SK-N-MC (cell line): ENCODE results near the gene DMGDH.

Experiments
- EZH2 ChIP-seq: fragments of 200-600 bp; sonication (generic); IDR thresholded peaks from one replicate; pipeline ENCODE4 v1.6.1; 2017; ENCODE audit warnings: antibody characterized with exemption
- POLR2AphosphoS5 ChIP-seq: IDR thresholded peaks from 2 replicates; pipeline ENCODE4 v1.6.1; 2012; ENCODE audit warnings: mild to moderate bottlenecking, low read depth, low read length, borderline replicate concordance

DNA sequence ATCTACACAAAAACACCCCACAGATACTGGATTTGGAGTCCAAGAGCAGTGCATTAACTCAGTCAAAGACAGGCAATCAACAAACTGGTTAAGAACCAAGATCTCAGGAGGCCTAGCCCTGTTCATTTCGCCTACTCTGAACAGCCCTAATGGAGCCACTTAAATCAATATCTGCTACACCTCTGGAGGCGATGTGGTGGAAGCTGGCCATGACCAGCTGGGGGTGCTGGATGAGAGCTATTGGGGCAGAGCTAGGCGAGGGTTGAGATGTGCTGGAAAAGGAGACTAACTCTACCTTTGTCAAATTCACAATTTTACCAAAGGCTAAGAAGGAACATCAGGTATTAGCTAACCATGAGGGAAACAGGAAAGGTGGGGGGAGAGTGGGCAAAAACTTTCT lies 61.1 kb downstream of the DMGDH start:
- TF ChIP-seq EZH2: no peak
- TF ChIP-seq POLR2AphosphoS5: no peak
